NCI-H510A treated with DMSO at 0.1 percent for 48 hours (cell line): Measurements from ENCODE around the gene FOXO1.

ENCODE experiments used
- DNase-seq: peaks from one replicate; lab custom pipeline; 2025; lab: John Stamatoyannopoulos, UW

FOXO1 gene

DNA sequence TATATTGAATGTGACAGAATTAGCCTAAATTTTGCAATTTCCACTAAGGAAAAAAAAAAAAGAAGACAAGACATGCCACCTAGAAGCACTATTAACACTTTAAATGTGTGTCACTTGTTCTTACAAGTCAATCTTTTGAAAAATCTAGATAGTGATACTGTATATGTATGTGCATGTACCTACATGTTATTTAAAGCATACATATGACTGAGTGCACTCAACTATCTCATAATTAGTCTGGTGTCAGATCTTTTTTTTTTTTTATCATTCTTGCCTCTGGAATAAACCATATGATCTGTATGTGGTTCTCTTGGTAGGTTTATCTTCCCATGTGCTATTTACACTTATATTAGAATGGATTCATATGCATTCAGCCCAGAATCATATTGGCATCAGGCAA is 62.3 kb downstream of the FOXO1 start:
- DNase-seq, result no peak

DNA sequence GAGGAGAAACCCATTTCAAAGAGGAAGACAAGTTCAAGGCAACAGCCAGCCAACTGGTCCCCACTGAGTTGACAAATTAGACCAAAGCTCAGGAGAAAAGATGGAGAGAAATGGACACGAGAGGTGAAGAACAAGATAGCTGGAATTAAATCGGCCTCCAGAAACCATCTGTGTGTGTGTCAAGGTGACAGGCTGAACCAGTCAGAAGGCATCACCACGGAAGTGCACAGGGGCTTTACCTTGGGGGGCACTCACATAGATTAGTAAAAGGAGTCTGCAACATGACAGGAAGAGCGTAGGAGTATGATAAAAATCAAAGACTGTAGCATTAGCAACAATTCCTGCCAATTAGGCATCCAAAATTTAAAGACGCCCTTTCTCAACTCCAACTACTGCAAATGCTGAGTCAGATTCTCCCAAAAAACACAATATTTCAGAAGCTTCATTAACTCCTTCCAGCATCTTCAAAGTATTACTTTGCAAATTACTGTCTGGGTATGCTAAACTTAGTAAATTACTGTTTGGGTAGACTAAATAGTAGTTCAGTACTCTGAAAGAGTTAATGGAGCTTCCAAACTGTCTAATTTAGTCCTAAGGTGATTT is 66.2 kb downstream of the FOXO1 start:
- DNase-seq, result no peak

DNA sequence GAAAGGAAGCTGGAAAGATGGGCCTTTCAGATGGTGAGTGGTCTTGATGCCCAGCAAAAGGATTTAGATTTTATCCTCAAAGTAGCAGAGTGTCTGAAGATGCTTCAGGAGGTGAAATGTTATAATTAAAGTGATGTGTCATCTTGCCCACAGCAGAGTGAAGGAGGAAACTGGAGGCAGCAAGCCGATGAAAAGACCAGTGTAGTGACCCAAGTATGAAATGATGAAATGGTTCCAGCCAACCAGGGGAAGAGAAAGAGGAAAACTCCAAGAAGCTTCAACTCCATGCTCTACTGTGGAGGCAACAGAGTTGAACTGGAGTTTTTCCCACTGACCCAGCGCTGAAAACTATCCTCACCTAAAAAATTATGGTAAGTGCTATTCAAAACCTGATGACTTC is 66.7 kb downstream of the FOXO1 start:
- no peak for DNase-seq

DNA sequence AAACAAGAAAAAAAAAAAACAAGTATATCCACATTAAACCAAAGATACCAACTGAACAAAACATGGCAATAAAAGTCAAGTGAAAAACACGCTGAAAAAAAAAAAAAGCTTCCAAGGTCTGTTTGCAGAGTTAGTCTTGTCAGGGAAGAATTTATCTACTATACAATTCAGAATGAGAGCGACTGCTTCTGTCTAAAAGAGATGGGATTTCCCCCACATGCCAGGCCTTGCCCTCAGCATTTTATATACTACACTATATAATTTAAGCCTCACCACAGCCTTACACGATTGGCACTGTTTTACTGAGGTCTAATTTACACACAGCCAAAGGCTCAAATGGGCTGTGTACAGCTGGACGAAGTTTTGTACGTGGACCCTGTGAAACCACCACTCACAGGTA is 67.3 kb downstream of the FOXO1 start:
- no peak for DNase-seq

DNA sequence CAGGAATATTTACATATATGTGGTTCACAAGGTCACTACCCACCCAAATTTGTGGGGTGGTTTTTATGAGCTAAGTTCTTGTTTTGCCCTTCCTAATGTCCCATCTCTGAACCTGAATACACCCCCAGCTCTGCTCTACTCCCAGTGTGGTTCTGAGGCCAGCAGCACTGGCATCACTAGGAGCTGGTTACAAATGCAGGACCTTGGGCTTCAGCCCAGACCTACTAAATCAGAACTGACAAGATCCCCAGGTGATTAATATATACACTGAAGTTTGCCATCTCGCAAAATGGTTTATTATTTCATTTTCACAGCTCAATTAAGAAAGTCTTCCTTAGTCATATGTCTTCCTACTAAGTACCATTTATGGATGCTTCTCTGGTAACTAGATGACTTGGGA is 67.9 kb downstream of the FOXO1 start:
- DNase-seq, result no peak

DNA sequence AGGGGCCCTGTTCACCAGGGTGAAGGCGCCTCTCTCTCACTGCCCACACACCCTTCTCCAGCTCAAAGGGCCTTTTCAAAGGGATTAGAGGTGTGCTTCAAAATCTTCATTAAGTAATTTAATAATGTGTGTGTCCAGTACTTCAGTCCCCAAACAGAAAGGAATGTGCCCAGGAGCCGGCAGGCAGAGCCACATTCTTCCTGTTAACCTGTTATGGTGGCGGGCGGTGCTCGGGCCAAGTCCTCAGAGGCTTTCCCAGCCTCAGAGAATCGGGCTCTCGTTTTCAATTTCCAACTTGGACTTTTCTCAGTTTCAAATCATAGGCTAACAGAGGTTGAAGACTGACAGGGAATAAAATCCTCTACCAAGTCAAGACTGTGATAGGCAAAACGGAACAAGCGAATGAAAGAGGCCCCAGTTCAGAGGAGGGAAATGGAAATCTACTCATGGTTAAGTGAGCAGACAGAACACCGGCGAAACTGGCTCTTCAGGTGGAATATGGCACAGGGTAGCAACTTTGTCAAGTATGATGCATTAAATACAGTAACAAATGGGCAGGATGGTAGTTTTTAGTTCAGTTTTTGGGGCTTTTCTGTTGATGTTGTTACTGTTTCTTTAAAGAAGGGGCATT is 68.6 kb downstream of the FOXO1 start:
- no peak for DNase-seq

DNA sequence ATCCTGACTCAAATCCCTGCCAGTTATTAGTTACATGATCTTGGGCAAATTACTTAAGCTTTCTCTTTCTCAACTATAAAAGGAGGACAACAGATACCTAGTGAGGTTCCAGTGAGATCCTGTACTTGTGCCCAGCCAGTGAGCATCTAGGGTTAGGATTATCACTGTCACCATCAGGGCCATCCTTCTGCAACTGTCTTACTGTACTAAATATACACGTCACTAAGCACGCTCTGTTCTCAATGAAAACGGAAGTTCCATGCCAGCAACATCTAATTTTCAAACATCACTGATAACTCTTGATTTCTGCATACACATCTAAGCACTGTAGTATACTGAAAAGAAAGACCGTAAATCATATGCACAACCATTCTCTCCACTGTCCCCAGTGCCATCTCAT is 70.0 kb downstream of the FOXO1 start:
- no peak for DNase-seq

GRCh38 chr13:40595693-40596092 is 70.7 kb downstream of the FOXO1 start:
- DNase-seq, result no peak

DNA sequence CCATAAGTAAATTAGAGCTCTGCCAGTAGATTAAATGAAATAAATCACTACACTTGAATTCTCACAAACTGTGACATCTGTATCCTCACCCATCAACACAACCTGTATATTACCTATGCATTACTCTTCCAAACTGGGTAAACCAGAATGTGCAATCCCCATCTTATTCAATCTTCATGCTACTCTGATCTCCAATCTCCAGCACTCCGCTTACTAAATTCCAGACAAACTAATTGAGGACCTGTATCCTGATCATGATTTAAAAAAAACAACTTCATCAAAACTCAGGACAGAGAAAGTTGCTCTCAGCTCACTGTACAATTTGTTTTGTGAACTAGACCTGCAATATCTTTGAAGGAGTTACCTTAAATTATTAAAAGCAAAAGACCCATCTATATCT is 74.4 kb downstream of the FOXO1 start:
- no peak for DNase-seq

- DNase-seq, result no peak
These were observed 75.3 kb downstream of the FOXO1 start for GRCh38 chr13:40591091-40591490.

- DNase-seq, result no peak
These were observed 76.2 kb downstream of the FOXO1 start for GRCh38 chr13:40590112-40590862.

DNA sequence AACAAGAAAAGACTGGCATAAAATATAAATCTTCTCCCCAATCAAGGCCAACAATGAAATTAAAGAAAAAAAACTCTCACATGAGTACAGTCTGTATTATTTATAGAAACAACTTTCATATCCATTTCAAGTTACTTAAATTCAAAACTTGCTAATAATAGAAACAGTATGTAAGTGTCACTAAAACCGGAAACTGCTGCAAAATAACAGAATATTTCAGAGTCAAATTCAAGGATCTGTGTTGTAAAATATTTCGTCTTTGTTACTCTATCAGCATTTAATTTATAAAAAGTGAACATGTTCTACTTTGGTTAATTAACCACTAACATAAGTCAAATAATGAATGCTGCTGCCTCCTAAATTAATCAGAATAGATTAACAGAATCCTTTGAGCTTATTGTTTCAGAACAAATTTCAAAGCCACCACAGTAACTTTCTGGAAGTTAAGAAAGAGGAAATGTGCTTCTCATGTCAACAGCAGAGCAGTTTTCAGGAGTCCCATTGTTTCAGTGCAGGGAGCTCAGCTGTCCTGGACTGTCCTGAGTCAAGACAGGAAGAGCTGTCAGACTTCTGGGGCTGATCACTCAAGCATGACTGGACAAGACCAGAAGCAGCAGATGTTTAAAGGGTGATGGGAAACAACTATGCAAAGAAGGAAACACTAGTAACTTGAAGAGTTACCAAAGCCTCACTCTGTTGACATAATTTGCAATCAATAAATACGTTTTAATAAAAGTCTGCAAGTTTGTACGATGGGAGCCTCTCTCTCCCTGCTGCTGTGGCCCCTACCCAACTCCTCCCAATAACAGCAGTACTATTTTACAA is 76.9 kb downstream of the FOXO1 start:
- no peak for DNase-seq

DNA sequence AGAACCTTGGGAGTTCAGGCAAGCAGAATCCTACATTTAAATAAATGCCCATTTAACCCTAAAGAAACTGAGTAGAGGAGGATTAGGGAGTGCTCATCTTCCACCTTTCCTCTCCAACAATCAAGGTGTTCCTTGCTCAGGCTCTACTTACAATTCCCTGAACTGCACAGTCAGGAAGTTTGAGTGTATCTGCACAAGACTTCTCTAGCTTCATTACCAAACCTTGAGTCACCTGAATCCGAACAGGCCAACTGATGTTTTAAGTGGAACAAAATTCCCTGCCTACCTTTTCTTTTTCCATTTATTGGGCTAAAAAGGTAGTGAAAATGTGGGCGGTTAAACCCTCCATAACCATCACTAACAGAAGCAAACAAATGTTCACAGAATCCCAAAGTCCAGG is 78.3 kb downstream of the FOXO1 start:
- no peak for DNase-seq

GRCh38 chr13:40586886-40587565 is 79.4 kb downstream of the FOXO1 start:
- no peak for DNase-seq

- no peak for DNase-seq
These were observed 80.5 kb downstream of the FOXO1 start for GRCh38 chr13:40585911-40586471.

DNA sequence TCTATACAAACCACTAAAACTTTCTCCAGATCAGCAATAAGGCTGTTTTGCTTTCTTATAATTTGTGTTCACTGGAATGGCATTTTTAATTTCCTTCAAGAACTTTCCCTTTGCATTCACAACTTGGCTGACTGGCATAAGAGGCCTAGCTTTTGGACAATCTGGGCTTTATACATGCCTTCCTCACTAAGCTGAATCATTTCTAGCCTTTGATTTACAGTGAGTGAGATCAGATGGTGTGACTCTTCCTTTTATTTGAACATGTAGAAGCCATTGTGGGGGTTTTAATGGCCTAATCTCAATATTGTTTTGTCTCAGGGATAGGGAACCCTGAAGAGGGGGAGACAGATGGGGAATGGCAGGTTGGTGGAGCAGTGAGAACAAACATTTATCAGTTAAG is 82.7 kb downstream of the FOXO1 start:
- DNase-seq, result no peak

DNA sequence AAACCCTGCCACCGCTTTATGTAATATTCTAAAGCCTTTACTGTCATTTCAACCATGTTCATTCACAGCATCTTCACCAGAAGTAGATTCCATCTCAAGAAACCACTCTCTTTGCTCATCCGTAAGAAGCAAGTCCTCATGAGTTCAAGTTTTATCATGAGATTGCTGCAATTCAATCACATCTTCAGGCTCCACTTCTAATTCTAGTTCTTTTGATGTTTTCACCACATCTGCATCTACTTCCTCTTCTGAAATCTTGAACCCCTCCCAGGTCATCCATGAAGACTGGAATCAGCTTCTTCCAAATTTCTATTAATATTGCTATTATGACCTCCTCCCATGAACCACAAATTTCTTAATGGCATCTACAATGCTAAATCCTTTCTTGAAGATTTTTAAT is 83.9 kb downstream of the FOXO1 start:
- DNase-seq, result no peak

- no peak for DNase-seq
These were observed 85.2 kb downstream of the FOXO1 start for GRCh38 chr13:40581277-40581579.

DNA sequence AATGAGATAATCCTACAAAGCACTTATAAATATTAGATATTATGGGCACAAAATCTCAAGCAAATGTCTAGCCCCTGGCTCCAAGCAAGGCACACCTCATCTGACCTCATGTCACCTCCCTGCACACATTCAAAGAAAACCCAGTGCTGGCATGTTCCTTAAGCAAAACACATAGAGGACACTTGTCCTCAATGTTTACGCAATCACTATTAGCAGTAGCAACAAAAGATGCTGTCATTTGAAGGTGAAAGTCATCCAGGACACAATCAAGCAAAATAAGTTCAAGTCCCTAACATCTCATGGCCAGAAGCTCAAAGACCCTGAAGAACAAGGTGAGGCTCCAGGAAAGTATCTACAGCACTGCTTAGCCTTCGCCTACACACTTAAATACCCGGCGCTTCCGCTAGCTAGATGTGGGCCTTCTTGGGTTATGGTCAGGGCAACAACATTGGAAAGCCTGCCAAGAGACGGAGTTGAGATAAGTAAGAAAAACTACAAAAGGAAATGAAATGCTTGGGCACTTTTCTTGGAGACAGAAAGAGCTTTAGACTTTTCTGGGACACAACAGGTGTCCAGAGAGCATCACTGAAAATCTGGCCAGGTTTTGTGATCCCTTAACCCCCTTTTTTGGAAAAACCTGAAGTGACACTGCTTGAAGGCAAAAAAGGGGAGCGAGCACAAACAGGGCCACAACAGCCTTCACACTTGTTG is 85.7 kb downstream of the FOXO1 start:
- DNase-seq, result no peak

GRCh38 chr13:40579535-40579934 is 86.9 kb downstream of the FOXO1 start:
- DNase-seq, result no peak

DNA sequence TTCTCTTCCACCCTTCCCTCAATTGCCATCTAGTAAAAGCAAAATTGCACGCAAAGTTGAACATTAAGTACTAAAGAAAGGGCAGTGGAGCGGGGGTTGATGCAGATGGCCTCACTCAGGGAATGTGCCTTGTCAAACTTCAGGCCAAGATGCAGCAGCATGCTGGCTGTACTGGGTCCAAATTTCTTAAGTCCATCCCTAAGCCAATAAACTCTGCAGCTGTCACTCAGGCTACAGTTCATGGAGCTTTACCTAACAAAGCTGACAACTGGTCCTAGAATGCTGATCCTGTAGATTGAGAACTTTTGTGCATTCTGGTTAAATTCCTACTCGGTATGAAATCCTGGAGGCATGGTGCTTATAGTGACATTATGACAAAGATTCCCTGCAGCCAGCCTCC is 88.4 kb downstream of the FOXO1 start:
- DNase-seq, result no peak
